Natural killer cell treated with Interleukin-12 subunit alpha and Interleukin-12 subunit beta and Interleukin-15 and Interleukin-18, amount 100 ng/mL, for 72 hours (primary cell): ENCODE measurements around the gene SHCBP1L. TPM values are rescaled to one million over a fixed set of nuclear protein-coding genes. Genes with fewer than 3 reads are reported as not detected.
A peak's percentile ranks its signal among the peaks of the same experiment; 100 is the strongest.
"Not testable (repeated sequence)": the region's sequence is repeated elsewhere in the genome, so short reads cannot be mapped to it uniquely, and the experiment has no call there.

Source experiments
- ATAC-seq, 2 donors: fragments of 150-1000 bp; cut with Tn5 transposase in 1 of 2; sonication (Bioruptor Pico), chemical (Tn5 transposase) in 1 of 2; 2 replicates each; pipeline ENCODE4 v1.10.0; 2021
- DNase-seq: peaks from one replicate; pipeline ENCODE4 v3.0.0; 2022; ENCODE audit warnings: low spot score
- H3K27ac Mint-ChIP-seq, 2 donors: 1 replicate in 1 of 2; 2 replicates in 1 of 2; pipeline ENCODE4 v1.8.0; 2022; ENCODE audit warnings: mixed read lengths in 2 of 2, mild to moderate bottlenecking in 1 of 2, moderate library complexity in 1 of 2
- H3K27me3 Mint-ChIP-seq, 2 donors: 1 replicate in 1 of 2; 2 replicates in 1 of 2; pipeline ENCODE4 v1.8.0; 2022; ENCODE audit warnings: mixed read lengths in 2 of 2
- H3K36me3 Mint-ChIP-seq: one replicate; pipeline ENCODE4 v1.8.0; 2022; ENCODE audit warnings: mixed read lengths
- H3K4me1 Mint-ChIP-seq, 2 donors: 1 replicate in 1 of 2; 2 replicates in 1 of 2; pipeline ENCODE4 v1.8.0; 2022; ENCODE audit warnings: low read depth in 2 of 2, mixed read lengths in 2 of 2, mild to moderate bottlenecking in 1 of 2
- H3K4me3 Mint-ChIP-seq: one replicate; pipeline ENCODE4 v1.8.0; 2022; ENCODE audit warnings: mixed read lengths
- H3K9me3 Mint-ChIP-seq: 2 replicates; pipeline ENCODE4 v1.8.0; 2022; ENCODE audit warnings: mixed read lengths
- total RNA-seq, 2 donors: library from RNA; stranded (reverse); gene quantifications; one replicate each; pipeline ENCODE4 v1.2.3, GENCODE V29; 2022

Gene SHCBP1L
- total RNA-seq, 2 donors from 2014 or later: not detected

- H3K9me3 Mint-ChIP-seq, ATAC-seq, H3K27ac Mint-ChIP-seq, H3K36me3 Mint-ChIP-seq, H3K4me1 Mint-ChIP-seq, H3K4me3 Mint-ChIP-seq, DNase-seq, H3K27me3 Mint-ChIP-seq: not testable (repeated sequence)
These were observed 51.0 kb downstream of the SHCBP1L start for GRCh38 chr1:182901946-182902345.

DNA sequence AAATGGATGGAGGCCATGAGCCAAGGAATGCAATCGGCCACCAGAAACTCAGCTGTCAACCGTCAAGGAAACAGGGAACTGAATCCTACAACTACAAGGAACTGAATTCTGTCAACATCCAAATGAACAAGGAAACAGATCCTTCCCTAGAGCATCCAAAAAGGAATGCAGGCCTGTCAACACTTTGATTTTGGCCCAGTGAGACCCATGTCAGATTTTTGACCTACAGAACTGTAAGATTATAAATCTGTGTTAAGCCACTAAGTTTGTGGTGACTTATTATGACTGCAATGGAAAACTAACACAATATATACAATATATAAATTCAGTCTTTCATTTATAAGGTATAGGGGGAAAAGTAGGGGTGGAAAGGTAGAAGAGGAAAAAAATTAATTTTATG is 55.3 kb downstream of the SHCBP1L start:
- DNase-seq (no peak), ATAC-seq (no peak)
- H3K9me3 Mint-ChIP-seq: no peaks in the 10 kb centered on the region
- peaks cover 14 to 16% of the 10 kb centered on the region in 2 donors for H3K27me3 Mint-ChIP-seq
- no peak overlapping the region for H3K27ac Mint-ChIP-seq
- H3K36me3 Mint-ChIP-seq: no peaks in the 10 kb centered on the region
- H3K4me3 Mint-ChIP-seq: no peak overlapping the region
- no peaks in the 10 kb centered on the region for H3K4me1 Mint-ChIP-seq

DNA sequence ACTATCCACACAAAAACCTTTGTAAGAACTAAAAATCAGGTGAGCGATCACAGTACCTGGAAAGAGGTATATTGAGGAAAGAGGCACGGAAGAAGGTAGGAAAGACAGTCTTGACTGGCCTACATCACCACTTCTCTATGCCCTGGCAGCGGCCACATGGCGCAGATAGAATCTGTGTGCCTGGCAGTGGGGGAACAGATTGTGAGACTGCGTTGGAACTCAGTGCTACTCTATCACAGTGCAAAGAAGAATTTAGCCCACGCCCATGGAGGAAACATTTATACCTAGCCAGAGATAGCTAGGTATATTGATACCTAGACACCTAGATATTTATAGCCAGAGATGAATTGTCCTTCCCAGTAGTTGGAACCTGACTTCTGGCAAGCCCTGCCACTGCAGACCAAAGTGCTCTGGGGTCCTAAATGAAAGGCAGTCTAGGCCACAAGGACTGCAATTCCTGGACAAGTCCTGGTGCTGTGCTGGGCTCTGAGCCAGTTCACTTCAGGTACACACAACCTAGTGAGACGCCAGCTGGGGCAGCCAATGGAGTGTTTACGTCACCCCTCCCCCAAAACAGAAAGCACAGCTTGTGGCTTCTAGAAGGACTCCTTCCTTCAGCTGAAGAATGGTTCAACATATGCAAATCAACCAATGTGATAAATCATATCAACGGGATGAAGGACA is 61.9 kb downstream of the SHCBP1L start:
- DNase-seq (no peak), ATAC-seq (no peak)
- Mint-ChIP-seq H3K27ac (no peak overlapping the region), H3K4me1 (peaks cover 19 to 25% of the 10 kb centered on the region in 2 donors), H3K27me3 (peaks cover 14 to 18% of the 10 kb centered on the region in 2 donors), H3K9me3 (no peaks in the 10 kb centered on the region), H3K36me3 (peaks cover 41% of the 10 kb centered on the region), H3K4me3 (no peak overlapping the region)

- peaks cover 52% of the 10 kb centered on the region for H3K36me3 Mint-ChIP-seq
- no peaks in the 10 kb centered on the region for H3K9me3 Mint-ChIP-seq
- peaks cover 23 to 30% of the 10 kb centered on the region in 2 donors for H3K4me1 Mint-ChIP-seq
- peak overlapping the region in 1 of 2 donors; percentile 17 for H3K27ac Mint-ChIP-seq
- H3K4me3 Mint-ChIP-seq: no peak overlapping the region
- ATAC-seq (peak; percentile 77 to 83), DNase-seq (no peak)
- H3K27me3 Mint-ChIP-seq: peaks cover 14 to 17% of the 10 kb centered on the region in 2 donors
These were observed 63.0 kb downstream of the SHCBP1L start for GRCh38 chr1:182889997-182890396.

- peaks cover 23 to 30% of the 10 kb centered on the region in 2 donors for H3K4me1 Mint-ChIP-seq
- H3K27ac Mint-ChIP-seq: peak overlapping the region in 1 of 2 donors; percentile 17
- no peak for DNase-seq
- peaks cover 6 to 7% of the 10 kb centered on the region in 2 donors for H3K27me3 Mint-ChIP-seq
- H3K9me3 Mint-ChIP-seq: no peaks in the 10 kb centered on the region
- peaks cover 58% of the 10 kb centered on the region for H3K36me3 Mint-ChIP-seq
- H3K4me3 Mint-ChIP-seq: no peak overlapping the region
- ATAC-seq: no peak
These were observed 64.0 kb downstream of the SHCBP1L start for GRCh38 chr1:182888736-182889531.

DNA sequence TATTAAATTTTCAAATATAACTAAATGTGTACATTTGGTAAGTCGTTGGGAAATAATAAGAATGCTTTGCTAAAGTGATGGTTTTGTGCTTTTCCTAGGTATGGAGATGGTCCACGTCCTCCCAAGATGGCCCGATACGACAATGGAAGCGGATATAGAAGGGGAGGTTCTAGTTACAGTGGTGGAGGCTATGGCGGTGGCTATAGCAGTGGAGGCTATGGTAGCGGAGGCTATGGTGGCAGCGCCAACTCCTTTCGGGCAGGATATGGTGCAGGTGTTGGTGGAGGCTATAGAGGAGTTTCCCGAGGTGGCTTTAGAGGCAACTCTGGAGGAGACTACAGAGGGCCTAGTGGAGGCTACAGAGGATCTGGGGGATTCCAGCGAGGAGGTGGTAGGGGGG is 66.0 kb downstream of the SHCBP1L start:
- Mint-ChIP-seq H3K9me3 (no peaks in the 10 kb centered on the region), H3K27me3 (no peaks in the 10 kb centered on the region), H3K4me1 (peaks cover 23 to 30% of the 10 kb centered on the region in 2 donors), H3K36me3 (peaks cover 68% of the 10 kb centered on the region), H3K4me3 (no peak overlapping the region), H3K27ac (peak overlapping the region in 1 of 2 donors; percentile 42)
- ATAC-seq: no peak
- no peak for DNase-seq

- H3K36me3 Mint-ChIP-seq: peaks cover 78% of the 10 kb centered on the region
- H3K4me3 Mint-ChIP-seq: no peak overlapping the region
- no peak for DNase-seq
- ATAC-seq: no peak
- no peak overlapping the region for H3K27ac Mint-ChIP-seq
- no peaks in the 10 kb centered on the region for H3K27me3 Mint-ChIP-seq
- H3K4me1 Mint-ChIP-seq: peaks cover 23 to 30% of the 10 kb centered on the region in 2 donors
- no peaks in the 10 kb centered on the region for H3K9me3 Mint-ChIP-seq
These were observed 67.4 kb downstream of the SHCBP1L start for GRCh38 chr1:182885591-182885990.

DNA sequence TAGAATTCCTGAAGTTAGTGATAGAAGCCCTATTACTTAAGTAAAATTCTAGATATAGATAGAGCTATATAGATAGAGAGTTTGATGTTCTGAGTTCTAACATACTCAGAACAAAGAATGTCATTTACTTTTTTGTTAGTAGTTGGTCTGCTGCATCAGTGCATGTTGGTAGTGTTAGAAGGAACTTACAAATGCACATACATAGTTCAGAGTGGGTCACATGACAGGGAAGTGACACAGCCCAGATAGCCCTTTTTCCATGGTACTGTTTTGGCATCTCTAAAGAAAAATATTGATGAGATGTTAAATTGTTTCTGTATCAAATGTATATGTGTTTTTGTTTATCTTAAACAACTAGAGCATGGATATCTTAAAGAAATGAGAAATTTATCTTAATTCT is 68.1 kb downstream of the SHCBP1L start:
- DNase-seq: no peak

DNA sequence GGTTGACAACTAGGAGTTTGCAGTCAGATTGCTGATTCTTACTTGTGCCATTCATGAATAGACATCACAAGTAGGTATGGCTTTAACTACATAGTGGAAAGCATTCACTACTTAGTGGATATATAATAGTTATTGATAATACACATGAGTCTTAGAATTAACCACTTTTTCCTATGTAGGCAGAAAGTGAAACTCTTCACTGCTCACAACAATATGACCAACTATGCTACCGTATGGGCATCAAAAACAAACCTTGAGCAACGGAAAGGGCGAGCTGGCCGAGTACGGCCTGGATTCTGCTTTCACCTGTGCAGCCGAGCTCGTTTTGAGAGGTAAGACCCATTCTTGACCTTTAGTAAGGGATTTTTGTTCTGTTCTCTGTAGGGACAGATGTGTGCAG is 75.1 kb downstream of the SHCBP1L start:
- Mint-ChIP-seq H3K4me3 (no peak overlapping the region), H3K9me3 (no peaks in the 10 kb centered on the region), H3K27me3 (no peaks in the 10 kb centered on the region), H3K36me3 (peaks cover 80% of the 10 kb centered on the region), H3K27ac (no peak overlapping the region), H3K4me1 (peaks cover 3 to 15% of the 10 kb centered on the region in 2 donors)
- ATAC-seq: no peak
- DNase-seq: no peak

More for the DNA sequence above, 68.1 kb downstream of the SHCBP1L start:
- H3K9me3 Mint-ChIP-seq: no peaks in the 10 kb centered on the region
- no peaks in the 10 kb centered on the region for H3K27me3 Mint-ChIP-seq
- no peak overlapping the region for H3K27ac Mint-ChIP-seq
- peaks cover 77% of the 10 kb centered on the region for H3K36me3 Mint-ChIP-seq
- H3K4me3 Mint-ChIP-seq: no peak overlapping the region
- peaks cover 18 to 25% of the 10 kb centered on the region in 2 donors for H3K4me1 Mint-ChIP-seq
- no peak for ATAC-seq

DNA sequence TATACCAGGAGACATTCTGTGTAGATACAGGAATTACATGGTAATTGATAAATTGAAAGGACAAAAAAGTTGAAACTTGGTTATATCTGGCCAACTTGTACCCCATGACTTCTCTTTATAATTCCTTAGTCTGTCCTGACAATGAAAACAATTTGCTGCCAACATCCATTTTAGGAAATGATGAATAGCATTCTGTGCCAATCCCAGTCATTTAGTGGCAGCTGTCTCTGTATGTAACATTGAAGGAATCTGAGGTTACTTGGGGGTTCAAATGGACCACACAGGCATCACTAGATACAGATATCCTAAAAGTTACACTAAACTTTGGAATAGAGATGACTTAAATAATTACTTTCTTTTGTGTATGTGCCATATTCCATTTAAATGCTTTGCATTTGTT is 75.6 kb downstream of the SHCBP1L start:
- Mint-ChIP-seq H3K9me3 (no peaks in the 10 kb centered on the region), H3K4me3 (no peak overlapping the region), H3K4me1 (peaks cover 3 to 15% of the 10 kb centered on the region in 2 donors), H3K27me3 (no peaks in the 10 kb centered on the region), H3K27ac (no peak overlapping the region), H3K36me3 (peaks cover 78% of the 10 kb centered on the region)
- no peak for DNase-seq
- ATAC-seq: no peak

DNA sequence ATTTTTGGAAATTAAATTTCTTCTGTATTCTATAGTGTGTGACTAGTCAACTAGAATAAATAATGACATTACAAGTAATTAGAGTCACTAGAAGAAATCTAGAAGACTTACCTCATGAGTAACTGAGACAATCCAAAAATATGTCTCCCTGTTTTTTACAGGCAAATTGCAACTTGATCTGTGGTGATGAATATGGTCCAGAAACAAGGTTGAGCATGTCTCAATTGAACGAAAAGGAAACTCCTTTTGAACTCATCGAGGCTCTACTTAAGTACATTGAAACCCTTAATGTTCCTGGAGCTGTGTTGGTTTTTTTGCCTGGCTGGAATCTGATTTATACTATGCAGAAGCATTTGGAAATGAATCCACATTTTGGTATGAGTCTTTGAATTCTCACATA is 77.1 kb downstream of the SHCBP1L start:
- Mint-ChIP-seq H3K27ac (no peak overlapping the region), H3K36me3 (peaks cover 72% of the 10 kb centered on the region), H3K27me3 (no peaks in the 10 kb centered on the region), H3K4me3 (no peak overlapping the region), H3K4me1 (peaks cover 3 to 15% of the 10 kb centered on the region in 2 donors), H3K9me3 (no peaks in the 10 kb centered on the region)
- DNase-seq (no peak), ATAC-seq (no peak)

- Mint-ChIP-seq H3K36me3 (peaks cover 56% of the 10 kb centered on the region), H3K4me1 (peaks cover 0 to 15% of the 10 kb centered on the region in 2 donors), H3K4me3 (no peak overlapping the region), H3K9me3 (no peaks in the 10 kb centered on the region), H3K27ac (no peak overlapping the region), H3K27me3 (no peaks in the 10 kb centered on the region)
- no peak for ATAC-seq
- no peak for DNase-seq
These were observed 80.1 kb downstream of the SHCBP1L start for GRCh38 chr1:182872881-182873280.

GRCh38 chr1:182869241-182869666 is 83.7 kb downstream of the SHCBP1L start:
- Mint-ChIP-seq H3K4me1 (peaks cover 0 to 12% of the 10 kb centered on the region in 2 donors), H3K27ac (peak overlapping the region in 1 of 2 donors; percentile 61), H3K4me3 (no peak overlapping the region), H3K36me3 (peaks cover 66% of the 10 kb centered on the region), H3K9me3 (no peaks in the 10 kb centered on the region), H3K27me3 (no peaks in the 10 kb centered on the region)
- DNase-seq: no peak
- ATAC-seq: peak; percentile 24 to 28

DNA sequence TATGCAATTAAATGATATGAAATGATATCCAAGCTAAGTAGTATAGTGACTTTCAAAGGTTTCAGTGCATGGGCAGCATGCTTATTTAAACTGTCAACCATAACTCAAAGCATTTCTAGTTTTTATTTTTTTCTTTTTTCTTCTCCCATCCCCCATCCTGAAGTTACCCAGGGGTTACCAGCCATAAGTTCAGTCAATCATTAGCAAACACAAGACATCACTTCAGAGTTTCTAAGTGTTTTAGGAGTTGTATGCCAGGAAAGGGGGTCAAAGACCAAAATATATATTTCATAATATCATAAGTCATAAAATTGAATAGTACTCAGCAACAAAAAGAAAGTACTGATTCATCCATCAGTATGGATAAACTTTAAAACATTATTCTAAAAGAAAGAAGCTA is 85.1 kb downstream of the SHCBP1L start:
- DNase-seq: no peak
- H3K4me3 Mint-ChIP-seq: no peak overlapping the region
- H3K36me3 Mint-ChIP-seq: peaks cover 56% of the 10 kb centered on the region
- H3K4me1 Mint-ChIP-seq: peaks cover 0 to 6% of the 10 kb centered on the region in 2 donors
- no peak overlapping the region for H3K27ac Mint-ChIP-seq
- no peaks in the 10 kb centered on the region for H3K9me3 Mint-ChIP-seq
- ATAC-seq: no peak
- H3K27me3 Mint-ChIP-seq: no peaks in the 10 kb centered on the region
